Esophagus mucosa (tissue), 1 donor: Measurements from ENCODE around the gene ATF6. TPM values are rescaled to one million over a fixed set of nuclear protein-coding genes. Genes with fewer than 3 reads are reported as not detected.
A peak's percentile ranks its signal among the peaks of the same experiment; 100 is the strongest.
"Not testable (repeated sequence)": the region's sequence is repeated elsewhere in the genome, so short reads cannot be mapped to it uniquely, and the experiment has no call there.

ENCODE experiments used
- ATAC-seq: fragments of 200-7000 bp; cut with Tn5 transposase; one replicate; pipeline ENCODE4 v1.9.1; 2020
- total RNA-seq: library from RNA; stranded (reverse); gene quantifications from one replicate; pipeline ENCODE4 v1.2.4, GENCODE V29; 2023
- donor health status: DM: yes; HTN: yes; CAD: no.

The ATF6 gene
- total RNA-seq, 1 donor from 2014 or later, result 11.4 TPM

- peak; percentile 66 for ATAC-seq
These were observed 32.6 kb upstream of the ATF6 start for GRCh38 chr1:161733526-161733925.

DNA sequence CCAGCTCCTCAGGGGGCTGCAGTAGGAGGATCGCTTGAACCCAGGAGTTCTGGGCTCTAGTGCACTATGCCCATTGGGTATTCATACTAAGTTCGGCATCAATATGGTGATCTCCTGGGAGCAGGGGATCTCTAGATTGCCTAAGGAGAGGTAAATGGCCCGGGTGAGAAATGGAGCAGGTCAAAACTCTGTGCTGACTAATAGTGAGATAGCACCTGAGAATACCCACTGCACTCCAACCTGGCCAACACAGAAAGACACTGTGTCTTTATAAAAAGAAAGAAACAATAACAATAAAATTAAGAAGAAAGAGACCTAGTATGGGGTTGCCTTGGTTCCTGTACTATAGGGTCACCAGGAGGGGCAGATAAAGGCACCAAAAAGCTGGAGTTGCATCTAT lies 30.3 kb upstream of the ATF6 start:
- ATAC-seq, result no peak

- ATAC-seq, result peak; percentile 56
These were observed 29.7 kb upstream of the ATF6 start for GRCh38 chr1:161736335-161736969.

GRCh38 chr1:161737625-161738024 lies 28.5 kb upstream of the ATF6 start:
- ATAC-seq, result no peak

- ATAC-seq, result peak; percentile 59
These were observed 27.4 kb upstream of the ATF6 start for GRCh38 chr1:161738627-161739287.

GRCh38 chr1:161739865-161740566 lies 26.1 kb upstream of the ATF6 start:
- ATAC-seq, result no peak

DNA sequence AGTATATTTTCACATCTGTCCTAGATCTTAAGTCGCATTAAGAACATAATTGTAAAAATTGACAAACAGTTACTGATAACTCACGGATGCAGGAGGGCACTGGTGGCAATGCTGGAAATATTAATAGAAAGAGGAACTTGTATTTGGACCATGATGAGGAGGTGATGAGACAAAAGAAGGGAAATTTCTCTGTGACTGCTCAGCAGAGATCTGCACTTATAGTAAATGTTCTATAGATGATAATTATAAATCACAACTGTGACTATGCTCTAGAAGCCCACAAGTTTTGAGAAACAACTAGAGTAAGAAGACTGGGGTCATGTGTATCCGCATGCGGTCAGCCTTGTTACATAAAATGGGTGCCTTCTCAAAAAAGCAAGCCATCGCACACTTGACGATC lies 25.2 kb upstream of the ATF6 start:
- no peak for ATAC-seq

GRCh38 chr1:161743231-161743630 lies 22.9 kb upstream of the ATF6 start:
- ATAC-seq, result no peak

DNA sequence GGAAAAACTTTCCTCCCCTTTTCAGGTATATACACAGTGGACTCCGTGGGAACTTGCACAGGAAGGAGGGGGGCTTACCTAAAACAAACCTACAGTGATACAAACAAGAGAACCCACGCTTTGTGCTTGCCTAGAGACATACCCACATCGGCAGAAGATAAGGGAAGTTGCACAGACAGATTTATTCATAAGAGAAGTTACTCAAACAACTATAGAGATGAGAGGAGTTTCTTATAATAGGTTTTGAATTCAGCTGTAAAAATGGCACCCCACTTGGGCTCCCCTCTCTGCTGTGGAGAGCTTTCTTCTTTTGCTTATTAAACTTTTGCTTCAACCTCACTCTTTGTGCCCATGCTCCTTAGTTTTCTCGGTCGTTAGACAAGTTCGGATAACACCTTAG lies 18.3 kb upstream of the ATF6 start:
- no peak for ATAC-seq

GRCh38 chr1:161749509-161750407 lies 16.4 kb upstream of the ATF6 start, which contains the start of gene DUSP12:
Gene DUSP12 (plus strand): TSS chr1:161749786. CDS start chr1:161749802, 16 bp downstream.
- ATAC-seq, result peak; percentile 96

DNA sequence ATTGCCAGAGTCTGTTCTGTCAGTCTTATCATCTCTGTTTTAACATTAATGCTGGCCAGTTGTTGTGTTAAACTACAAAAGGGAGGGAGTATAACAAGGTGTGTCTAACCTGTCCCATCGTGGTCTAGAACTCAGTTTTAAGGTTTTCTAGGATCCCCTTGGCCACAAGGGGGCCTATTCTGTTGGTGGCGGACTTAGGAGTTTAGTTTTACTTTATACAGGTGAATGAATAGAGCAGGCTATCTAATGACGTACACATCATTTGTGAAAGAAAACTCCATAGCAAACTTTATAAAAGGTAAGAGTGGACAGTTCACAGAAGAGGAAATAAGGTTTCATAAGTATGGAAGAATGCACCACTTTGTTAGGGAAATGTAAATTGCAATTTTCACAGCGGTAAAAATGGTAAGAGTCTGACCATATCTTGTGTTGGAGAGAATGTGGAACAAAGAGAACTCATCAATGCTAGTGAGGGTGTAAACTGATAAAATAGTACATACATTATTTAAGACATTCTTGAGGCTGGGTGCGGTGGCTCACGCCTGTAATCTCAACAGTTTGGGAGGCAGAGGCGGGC lies 2.5 kb upstream of the ATF6 start:
- no peak for ATAC-seq

GRCh38 chr1:161768461-161768860 lies 2.3 kb downstream of the ATF6 start:
- ATAC-seq, result no peak

GRCh38 chr1:161768986-161769672 lies 3.0 kb downstream of the ATF6 start:
- ATAC-seq, result no peak

- not testable (repeated sequence) for ATAC-seq
These were observed 3.5 kb downstream of the ATF6 start for GRCh38 chr1:161769673-161770045.

DNA sequence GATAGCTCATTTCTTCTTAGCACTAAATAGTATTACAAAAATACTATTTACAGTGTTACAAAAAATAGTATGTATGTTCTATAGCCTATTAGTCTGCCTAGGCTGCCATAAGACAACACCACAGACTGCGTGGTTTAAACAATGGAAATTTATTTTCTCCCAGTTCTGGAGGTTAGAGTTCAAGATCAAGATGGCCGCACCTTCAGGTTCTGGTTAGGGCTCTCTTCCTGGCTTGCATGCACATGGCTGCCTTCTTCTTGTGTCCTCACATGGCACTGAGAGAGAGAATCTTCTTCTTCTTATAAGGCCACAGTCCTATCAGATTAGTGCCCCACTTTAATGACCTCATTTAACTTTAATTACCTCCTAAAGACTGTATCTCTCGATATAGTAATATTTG lies 4.1 kb downstream of the ATF6 start:
- ATAC-seq, result no peak

GRCh38 chr1:161771161-161771560 lies 5.0 kb downstream of the ATF6 start:
- no peak for ATAC-seq

- no peak for ATAC-seq
These were observed 5.9 kb downstream of the ATF6 start for GRCh38 chr1:161771973-161772372.

GRCh38 chr1:161772397-161772796 lies 6.3 kb downstream of the ATF6 start:
- no peak for ATAC-seq

DNA sequence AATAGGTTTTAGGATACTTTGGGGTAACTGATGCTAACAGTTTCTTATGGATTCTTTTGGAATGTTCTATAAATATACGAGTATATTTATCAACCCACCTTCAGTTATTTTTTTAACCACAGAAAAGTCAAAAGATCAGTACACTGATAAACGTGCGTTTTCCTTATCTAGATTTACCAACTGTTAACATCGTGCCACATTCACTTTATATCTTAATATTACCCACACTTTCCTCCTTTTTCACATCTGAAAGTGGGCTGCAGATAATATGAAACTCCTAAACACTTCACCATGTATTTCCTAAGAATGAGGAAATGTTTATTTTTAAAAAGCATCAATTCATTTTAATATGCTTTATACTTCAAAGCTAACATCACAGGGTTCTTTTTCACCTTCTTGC lies 7.7 kb downstream of the ATF6 start:
- no peak for ATAC-seq

GRCh38 chr1:161777261-161777660 lies 11.1 kb downstream of the ATF6 start:
- no peak for ATAC-seq

DNA sequence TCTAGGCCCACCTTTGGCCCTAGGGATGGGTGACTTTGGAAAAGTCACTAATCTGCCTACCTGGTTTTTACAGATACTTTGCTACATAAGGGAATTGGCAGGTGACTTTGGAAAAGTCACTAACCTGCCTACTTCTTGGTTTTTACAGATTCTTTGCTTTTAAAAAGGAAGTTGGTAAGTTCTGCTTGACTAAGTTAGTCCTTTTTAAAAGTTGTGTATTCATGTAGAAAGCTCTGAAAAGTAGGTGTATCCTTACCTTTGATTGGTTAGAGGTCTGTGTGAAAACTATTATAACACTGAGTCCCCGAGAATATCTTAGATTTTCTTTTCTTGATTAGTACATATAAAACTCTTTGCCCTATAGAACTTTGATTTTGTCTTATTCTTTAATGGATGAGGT lies 12.4 kb downstream of the ATF6 start:
- ATAC-seq, result no peak

- ATAC-seq, result no peak
These were observed 13.3 kb downstream of the ATF6 start for GRCh38 chr1:161779393-161779792.
